ENCODE results near the gene CSRP3.

Gene CSRP3

DNA sequence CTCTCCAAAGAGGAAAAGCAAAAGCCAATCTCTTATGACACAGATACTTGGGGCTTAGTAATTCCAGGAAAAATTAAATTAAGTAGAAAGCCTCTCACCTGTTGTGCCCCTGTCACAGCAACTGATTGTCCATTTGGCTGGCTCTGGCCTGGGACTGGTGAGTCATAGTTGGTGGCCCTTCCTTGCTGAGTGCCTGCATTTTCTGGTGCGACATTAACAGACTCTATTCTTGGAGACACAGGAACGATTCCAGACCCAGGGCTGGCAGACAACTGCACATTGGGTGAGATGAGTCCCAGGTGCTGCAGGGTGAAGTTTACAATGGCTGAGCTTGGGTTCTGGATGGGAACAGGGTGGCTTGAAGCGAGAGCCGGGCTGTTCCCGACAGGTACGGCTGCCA lies 23.3 kb upstream of the CSRP3 start:
- FAIRE-seq: no peak

DNA sequence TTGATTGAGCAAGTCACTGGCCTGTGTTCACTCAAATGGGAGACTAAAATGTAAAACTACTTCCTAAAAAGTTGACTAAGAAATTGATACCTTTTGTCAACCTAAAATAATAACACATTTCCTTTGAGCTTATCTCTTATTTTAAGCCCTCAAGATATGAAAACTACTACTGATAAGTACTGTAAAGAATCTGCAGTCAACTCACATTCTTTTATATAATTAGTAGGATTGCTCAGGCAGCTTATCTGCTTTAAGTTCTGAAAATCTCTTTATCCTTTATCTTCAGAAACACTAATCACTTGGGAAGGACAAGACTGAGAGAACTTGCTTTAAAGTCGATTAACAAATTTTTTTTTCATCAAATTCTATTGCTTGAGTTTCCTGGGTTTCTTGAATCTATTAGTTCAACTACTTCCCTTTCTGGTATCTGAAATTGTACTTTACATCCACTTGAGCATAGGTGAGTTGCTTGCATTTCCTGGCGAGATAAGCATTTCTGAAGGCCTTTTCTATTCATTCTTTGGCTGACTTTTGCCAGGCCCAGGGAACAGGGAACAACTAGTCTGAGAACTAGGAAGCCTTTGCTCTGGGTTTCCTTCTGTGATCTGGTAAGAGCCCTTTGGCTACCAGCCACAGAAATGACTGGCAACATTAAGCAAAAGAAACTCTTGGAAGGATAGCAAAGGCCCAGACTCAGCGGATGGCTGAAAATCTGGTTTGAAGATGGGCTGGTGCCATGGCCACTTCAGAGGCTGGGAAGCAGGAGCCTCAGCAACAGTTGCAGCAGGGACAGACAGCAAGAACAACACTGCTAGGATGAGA lies 19.3 kb upstream of the CSRP3 start:
- no peak for FAIRE-seq

DNA sequence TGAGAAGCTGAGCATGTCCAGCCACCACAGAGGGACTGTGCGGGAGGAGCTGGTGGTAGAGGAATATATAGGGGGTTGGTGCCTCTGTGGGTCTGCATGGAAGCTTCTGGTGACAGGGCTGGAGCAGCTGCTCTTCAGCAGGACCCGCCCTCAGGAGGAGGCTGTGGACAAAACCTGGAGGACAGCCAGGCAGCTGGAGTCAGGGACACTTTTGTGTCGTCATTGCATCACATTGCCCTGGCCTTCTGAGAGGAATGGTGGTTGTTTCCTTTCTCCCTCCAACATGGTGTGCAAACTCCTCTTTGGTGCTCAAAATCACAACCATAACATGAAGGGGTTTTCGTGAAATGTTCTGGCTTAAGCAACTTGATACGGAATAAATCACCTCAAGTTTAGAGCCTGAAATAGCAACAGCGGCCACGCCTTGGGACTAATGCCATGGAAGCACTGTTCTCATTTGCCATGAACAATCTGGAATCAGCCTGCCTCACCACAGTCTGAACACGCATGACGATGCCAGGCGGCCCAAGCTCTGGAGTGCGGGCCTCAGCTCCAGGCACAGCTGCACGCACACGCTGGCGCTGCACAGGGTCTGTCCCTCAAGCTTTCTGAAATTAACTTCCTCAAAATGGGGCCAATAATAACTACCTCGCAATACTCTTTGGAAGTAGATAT lies 17.1 kb upstream of the CSRP3 start:
- FAIRE-seq: no peak

DNA sequence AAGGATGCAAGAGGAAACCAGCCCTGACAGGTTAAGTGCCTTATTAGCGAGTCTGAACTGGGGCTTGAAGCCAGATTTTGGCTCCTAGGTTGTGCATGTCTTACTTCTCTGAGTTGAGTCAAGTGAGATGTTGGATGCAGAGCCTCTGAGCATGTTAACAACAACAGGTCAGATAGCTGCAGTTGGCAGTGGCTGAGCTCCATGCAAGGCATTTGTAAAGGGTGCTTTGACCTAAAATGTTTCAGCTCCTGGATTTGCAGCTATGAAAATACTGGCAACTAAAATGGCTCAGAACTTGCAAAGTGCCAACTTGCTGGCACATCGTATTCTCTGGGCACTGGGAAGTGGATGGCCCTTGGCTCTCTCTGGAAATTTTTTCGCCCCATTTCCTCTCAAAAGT lies 16.4 kb upstream of the CSRP3 start:
- FAIRE-seq: no peak

DNA sequence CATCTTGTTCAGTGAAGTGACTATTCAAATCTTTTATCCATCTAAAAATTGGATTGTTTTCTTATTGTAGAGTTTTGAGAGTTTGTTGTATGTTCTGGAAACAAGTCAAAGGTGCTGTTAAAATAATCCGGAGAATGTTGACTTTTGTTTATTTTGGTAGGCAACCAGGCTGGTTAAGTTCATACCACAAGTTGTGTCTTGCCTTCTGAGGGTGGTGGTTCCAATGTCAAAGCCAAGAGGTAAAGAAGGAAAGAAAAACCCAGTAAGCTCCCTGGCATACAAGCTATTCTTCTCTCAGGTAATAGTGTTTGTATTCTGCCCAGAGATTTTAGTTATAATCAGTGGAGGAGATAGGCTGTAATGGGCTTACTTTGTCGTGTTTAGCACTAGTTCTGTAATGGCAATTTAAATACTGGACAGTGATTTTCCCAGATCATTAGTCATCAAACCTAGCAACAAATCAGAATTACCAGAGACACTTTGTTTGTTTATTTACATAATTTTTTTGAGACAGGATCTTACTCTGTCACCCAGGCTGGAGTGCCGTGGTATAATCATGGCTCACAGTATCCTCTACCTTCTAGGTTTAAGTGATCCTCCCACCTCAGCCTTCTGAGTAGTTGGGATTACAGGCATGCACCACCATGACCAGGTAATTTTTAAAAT lies 15.1 kb upstream of the CSRP3 start:
- no peak for FAIRE-seq

DNA sequence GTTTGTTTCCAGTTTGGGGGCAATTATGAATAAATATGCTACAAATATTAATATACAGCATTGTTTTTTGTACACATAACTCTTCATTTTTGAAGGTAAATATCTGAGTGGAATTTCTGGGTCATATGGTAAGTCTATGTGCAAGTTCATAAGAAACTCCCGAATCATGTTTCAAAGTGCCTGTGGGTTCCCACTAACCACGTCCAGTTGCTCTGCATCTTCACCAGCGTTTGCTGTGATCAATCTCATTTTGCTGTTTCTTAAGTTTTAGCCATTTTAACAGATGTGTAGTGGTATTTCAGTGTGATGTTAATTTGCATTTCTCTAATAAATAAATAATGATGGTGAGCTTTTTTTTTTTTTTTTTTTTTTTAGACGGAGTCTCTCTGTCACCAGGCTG lies 14.2 kb upstream of the CSRP3 start:
- no peak for FAIRE-seq

DNA sequence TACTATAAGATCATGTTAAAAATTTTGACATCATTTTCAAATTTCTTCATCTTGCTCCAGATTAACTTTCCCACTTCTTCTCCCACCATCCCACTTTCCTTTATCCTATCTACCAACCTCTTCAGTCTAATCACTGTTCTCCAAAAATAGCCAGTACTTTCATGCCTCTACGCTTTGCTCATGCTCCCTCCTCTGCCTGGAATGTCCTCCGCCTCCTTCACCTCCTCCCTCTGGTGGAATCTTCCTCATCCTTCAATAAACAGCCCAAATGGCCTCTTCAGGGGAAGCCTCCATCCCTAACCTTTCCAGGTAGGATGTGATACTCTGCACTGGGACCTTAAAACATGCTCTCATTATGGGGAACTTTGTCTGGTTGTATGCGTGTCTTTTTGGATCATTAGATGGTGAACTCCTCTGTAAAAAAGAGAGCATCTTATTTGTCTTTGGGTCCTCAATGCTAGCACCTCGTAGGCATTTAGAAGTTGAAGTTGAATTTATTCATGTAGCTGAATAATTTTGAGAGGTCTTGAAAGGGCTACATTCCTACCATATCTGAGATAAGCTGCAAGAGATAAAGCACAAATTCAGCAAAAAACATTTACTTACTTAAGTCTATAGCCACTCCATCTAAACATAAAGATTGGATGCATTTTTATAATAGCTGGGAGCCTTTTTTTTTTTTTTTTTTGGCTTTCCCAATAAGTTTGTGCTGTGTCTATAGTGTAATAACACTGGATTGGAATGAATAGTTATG lies 8.0 kb upstream of the CSRP3 start:
- no peak for FAIRE-seq

DNA sequence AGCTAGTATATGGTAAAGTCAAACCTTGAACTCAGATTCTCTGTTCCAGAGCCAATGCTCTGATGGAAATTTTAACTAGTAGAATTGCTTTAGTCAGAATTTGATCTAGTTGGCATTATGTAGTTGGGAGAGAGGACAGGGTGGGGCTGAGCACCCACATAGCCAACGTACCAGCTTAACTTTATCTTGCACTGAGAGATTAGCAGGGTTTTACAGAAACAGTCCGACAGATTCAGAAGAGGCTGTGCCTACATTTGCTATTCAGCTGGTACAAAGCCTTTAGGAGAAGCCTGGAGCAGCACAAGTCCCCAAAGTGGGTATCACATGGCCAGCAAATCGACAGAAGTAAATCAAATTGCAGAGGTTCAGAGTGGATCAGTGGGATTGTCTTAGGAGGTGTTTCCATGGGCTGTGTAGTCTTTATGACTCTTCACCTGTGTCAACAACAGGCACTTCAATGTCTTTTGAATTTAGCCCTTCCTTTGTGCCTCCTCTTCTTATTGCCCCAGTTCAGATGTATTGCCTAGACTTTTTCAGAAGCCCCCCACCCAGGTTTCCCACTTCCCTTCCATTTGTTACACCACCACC lies 7.3 kb upstream of the CSRP3 start:
- FAIRE-seq: no peak

DNA sequence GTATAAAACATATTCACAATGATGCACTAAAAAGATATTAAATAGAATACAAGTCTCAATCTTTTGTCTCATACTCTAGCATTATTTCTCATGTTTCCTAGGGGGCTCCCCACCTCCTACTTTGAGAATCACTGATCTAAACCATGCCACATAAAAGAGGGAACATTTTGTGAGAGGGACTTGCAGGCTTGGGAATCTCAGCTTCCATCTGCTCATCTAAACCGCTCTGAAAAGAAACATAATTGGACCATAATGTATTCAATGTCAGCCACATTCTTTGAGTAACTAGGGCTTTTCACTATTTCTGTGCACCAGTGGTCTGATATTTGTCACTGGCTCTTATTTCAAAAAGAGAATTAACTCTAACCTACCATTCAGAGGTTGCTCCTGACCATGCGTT lies 6.4 kb upstream of the CSRP3 start:
- FAIRE-seq: no peak

DNA sequence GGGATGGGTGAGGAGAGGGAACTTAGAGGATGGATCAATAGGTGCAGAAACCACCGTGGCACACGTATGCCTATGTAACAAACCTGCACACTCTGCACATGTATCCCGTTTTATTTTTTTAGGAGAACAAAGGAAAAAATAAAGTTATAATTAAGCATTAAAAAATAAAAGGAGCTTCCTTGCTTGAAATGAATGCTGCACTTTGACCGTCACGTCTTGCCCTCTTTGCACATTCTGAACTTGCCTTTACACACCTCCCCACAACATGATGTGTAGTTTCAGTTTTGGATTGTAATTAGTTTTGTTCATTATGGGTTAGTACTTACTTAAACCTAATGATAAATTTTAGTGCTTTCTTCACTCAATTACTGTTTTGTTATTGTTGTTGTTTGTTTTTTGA lies 3.1 kb upstream of the CSRP3 start:
- no peak for FAIRE-seq

DNA sequence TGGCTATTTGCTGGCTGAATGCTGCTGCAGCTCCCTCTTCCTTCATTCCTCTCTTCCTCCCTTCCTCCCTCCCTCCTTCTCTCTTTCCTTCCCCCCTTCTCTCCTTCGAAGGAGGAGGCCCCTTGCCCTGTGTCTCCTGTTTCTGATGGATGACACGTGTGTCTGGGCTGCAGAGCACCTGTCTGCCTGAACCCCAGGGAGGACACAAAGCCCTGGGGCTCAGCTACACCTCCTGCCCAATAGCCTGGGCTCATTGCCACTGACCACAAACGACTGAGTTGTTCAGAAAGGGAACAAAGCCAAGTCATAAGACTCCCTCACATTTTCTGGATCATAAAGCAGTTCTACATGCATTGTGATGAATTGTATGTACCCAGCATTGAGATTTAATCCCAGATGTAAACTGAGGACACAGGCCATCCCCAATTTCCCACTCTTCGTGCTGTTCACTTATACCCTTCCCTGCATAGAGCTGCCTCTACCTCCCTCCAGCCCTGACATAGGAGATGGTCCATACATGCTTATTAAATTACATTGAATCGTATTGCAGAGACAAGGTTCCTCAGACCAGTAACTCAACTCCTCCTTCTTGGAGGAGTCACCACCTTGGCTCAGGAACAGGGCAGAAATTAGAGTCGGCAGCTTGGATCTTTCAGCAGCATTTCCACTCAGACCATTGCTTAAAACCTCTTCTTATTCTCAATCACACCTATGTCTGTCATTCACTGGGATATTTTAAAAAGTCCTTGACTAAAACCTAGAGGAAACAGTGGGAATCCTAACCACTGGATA lies 1.2 kb downstream of the CSRP3 start:
- no peak for FAIRE-seq

DNA sequence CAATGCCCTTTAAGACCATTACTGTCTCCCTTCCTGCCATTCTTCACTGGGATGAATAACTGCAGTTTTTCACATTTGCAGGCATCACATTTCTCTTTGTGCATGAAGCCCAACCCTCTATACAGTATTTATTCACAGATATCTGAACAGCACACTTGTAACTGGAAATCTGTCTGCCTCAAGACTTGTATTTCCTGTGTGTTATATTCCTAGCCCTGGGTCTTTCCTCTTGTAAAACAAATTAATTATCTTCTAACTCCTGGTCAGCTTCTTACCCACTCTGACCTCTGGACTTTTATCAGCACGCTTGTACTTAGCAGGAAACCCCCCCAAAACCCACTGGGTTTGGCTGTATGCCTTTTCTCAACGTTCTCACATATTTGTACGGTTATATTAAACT lies 2.0 kb downstream of the CSRP3 start:
- no peak for FAIRE-seq

DNA sequence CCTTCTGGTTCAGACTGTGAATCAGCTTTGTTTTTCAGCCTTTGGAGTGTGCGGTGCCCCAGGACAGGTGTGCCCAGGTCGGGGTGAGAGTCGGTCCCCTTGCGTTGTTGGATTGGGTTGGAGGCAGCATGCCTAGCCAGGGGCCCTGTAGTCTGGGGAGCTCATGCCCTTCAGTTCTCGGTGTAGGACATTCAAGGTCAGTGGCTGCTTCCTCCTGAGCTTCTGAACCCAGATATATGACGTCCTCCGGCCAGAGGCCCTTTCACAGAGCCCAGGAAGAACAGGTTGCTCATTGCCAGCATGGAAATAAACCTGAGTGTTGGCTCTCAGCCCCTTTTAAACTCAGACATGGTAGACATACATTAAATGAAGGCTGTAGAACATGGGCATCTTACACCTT lies 2.7 kb downstream of the CSRP3 start:
- FAIRE-seq: no peak

DNA sequence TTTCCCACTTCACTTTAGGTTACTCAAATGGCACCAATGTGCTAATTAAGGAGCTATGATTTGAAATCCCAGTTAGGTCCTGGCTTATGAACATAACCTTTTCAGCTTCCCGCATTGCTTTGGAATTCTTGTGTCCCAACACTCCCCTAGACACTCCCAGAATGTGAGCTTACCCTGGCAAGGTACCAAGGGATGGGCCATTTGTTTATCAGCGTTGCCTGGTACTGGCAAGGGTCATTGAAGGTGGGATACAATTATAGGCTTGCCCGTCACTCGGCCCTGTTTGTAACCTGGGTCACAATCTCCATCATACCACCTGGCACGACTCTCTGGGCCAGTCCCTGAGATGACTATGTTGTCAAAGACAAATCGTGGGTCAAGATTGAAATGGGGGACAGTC lies 5.4 kb downstream of the CSRP3 start:
- no peak for FAIRE-seq

DNA sequence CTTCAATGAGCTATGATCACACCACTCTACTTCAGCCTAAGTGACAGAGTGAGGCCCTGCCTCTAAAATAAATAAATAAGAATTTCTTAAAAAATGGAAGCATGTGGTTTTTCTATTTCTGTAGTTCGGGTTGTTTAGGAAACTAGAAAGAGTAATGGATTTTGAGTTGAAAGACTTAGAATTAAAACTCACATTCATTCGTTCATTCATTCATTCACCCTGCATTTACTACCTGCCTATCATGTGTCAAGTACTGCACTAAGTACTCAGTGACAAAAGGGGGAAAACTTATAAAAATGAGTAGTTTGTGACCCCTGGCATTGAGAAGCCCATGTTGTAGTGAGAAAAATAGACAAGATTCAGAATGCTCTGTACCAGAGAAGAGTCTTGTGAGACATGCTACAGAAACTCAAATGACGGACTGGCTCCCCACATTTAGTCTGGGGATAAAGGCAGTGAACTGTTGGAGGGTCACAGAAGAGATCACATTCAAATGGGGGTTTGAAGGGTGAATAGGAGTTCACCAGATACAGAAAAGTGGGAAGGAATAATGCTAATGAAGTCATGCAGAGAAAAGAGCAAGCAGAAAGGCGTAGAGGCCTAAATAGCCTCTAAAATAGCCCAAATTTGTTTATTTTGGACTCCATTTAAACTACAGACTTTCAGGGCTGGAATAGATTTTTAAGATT lies 7.0 kb downstream of the CSRP3 start:
- no peak for FAIRE-seq

DNA sequence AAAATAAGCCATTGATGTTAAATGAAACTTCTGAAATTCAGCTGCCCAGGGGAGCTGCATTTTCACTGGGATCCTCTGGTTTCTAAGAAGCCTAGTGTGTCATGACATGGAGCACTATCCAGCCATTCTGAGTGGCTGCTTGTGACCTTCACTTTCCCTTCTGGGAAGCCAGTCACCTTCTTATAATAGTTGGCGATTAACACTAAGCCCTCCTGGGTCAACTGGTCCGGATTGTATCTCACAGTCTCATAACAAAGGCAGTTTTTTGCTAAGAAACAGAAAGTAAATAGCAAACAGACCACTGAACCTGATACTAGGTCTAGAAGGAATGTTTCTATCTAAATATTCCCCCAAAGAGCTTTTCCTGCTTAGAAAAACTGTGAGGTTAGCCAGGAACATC lies 7.9 kb downstream of the CSRP3 start:
- FAIRE-seq: no peak

DNA sequence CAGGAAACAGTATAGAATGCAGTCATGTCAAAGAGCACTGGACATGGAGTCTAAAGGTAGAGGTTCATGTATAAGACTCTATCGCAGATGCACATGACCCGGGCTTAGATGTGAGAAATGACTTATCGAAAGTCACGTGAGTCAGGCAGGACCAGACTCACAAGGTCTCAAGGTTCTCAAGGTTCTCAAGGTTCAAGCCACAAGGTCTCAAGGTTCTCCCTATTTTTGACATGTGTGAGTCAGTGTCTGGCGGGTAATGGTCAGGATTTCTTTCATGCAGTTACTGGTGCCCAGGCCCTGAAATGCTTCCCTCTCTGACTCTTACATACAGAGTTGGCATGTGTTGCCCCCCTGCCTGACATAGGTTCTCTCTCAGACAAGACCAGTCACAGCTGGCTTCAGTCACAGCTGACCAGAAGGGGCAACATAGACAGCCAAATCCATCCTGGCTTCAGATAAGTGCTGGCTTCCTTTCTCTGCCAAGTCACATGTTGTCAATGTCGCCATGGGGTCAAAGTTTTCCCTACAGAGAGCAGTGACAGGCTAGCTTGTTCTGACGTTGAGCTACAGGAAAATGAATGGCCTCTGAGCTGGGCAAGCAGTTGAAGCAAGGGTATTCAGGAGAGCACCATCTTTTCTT lies 10.1 kb downstream of the CSRP3 start:
- no peak for FAIRE-seq

DNA sequence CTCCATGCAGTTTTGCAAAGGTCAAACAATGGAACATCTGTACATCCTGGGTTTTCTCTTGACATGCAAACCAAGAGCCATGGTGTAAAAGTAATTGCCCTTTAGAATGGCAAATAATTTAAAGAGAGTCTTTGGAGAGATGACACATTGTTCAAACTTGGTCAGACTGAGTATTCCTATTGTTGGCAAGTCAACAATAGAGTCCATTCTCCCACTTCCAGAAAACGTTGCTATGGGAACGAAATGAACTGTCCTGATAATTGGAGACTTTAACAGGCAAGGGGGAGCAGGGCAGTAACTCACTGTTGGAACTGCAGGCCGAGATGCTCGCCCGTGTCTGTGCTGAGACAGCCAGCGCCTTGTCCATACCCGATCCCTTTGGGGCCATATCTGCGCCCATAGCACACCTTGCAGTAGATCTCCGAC lies 13.9 kb downstream of the CSRP3 start:
- no peak for FAIRE-seq

DNA sequence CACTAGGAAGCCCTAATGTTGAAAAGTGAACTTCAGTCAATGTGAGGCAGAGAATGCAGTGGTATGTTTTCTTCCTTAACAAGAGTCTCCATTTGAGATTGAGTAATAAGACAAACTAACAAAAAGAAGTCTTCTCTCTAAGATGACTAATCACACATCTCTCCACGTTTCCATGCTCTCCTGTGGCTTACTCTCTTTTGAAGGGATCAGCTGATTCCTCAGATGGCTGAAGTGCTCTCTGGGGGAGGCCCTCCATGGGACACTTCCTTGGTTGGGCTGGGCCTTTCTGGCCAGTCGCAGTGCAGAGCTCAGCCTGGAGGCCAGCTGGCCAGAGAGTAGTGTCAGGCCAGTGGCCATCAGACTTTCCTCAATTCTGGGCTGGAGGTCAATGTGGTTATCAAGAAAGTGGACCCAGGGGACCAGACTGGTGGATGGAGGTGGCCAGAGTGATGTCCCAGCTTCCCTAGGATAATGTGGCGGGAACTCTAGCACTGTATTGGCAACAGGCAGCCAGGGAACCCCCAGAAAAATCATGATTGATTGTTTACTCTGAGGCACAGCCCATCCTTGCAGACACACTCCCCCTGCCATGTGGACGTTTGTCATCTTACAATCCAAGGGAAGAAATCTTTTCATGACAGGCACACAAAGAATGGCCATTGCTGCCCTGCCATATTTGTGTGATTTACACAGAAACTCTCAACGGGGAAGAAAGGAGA lies 14.5 kb downstream of the CSRP3 start:
- FAIRE-seq: no peak

DNA sequence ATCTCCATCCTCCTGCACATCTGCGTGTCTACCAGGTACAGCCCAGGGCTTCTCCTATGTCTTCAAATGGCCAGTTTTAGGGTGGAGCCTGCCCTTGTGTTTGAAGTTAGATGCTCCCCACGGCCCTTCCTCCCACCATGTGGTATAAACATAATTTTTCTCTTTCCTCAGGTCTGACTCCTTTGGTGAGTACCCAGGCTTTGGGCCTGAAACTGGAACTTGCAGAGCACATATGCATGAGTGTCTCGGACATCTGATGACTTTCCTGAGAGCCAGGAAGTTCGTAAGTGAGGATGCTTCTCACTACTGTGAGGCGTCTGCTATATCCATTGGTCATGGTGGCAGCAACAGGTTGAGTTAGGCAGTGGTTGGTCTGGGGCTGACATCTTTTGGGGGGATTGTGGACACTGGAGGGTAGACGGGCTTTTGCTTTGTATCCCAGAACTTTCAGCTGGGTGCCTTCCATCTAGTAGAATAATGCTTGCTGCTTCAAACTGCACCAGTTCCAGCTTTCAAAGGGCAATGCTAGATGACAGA lies 16.2 kb downstream of the CSRP3 start:
- no peak for FAIRE-seq
